B cell (primary cell): ENCODE measurements around the gene MTHFSD. TPM values are rescaled to one million over a fixed set of nuclear protein-coding genes. Genes with fewer than 3 reads are reported as not detected.

Experiments
- ATAC-seq: fragments of 200-7000 bp; cut with Tn5 transposase; one replicate; pipeline ENCODE4 v1.10.0; 2021; ENCODE audit warnings: low read depth, mild to moderate bottlenecking, moderate number of reproducible peaks, moderate library complexity
- CTCF ChIA-PET: fragments of 350-600 bp; sonication (Branson Sonifier 250); formaldehyde crosslinking; loops from one replicate; lab custom pipeline; 2021; ENCODE audit warnings: antibody characterized with exemption, inconsistent platforms; lab: Charles Lee
- POLR2A ChIA-PET: fragments of 350-600 bp; sonication (Branson Sonifier 250); formaldehyde crosslinking; loops from one replicate; lab custom pipeline; 2021; ENCODE audit warnings: antibody characterized with exemption; lab: Charles Lee
- DNase-seq: peaks from one replicate; pipeline ENCODE4 v3.0.0; 2013
- H2AFZ ChIP-seq: 2 replicates; pipeline ENCODE4 v1.6.1; 2012; ENCODE audit warnings: mild to moderate bottlenecking, low read depth, low read length; ENCODE audit not compliant: insufficient read depth, poor library complexity, severe bottlenecking
- H3K27ac ChIP-seq, 2 donors: 1 replicate in 1 of 2; 2 replicates in 1 of 2; pipeline ENCODE4 v1.5.1; 2012 to 2013; ENCODE audit warnings: low read length in 2 of 2, mild to moderate bottlenecking in 2 of 2, moderate library complexity in 1 of 2
- H3K27me3 ChIP-seq, 4 experiments: fragments of 200-600 bp in 1 of 4; sonication (generic) in 1 of 4; replicated peaks in 1 of 4; 1 replicate in 2 of 4; 2 replicates in 2 of 4; pipeline versions ENCODE4 v1.6.1 to v1.7.0; 2013 to 2016; ENCODE audit warnings: low read length in 3 of 4, mild to moderate bottlenecking in 2 of 4, mixed read lengths in 1 of 4, moderate library complexity in 1 of 4; ENCODE audit not compliant: insufficient read depth in 4 of 4, control insufficient read depth in 3 of 4; ENCODE audit errors: control extremely low read depth in 1 of 4
- H3K36me3 ChIP-seq, 2 experiments: replicated peaks in 1 of 2; 1 replicate in 1 of 2; 2 replicates in 1 of 2; pipeline versions ENCODE4 v1.6.1 to v1.7.1; 2013; ENCODE audit warnings: low read length in 1 of 2; ENCODE audit not compliant: insufficient read depth in 2 of 2, control insufficient read depth in 1 of 2; ENCODE audit errors: control extremely low read depth in 1 of 2, extremely low read depth in 1 of 2
- H3K4me1 ChIP-seq, 2 donors: fragments of 200-600 bp in 1 of 2; sonication (generic) in 1 of 2; 1 replicate in 1 of 2; 2 replicates in 1 of 2; pipeline versions ENCODE4 v1.5.1 to v1.6.1; 2013 to 2017; ENCODE audit warnings: low read length in 2 of 2; ENCODE audit not compliant: control insufficient read depth in 2 of 2, insufficient read depth in 2 of 2
- H3K4me2 ChIP-seq: replicated peaks from 2 replicates; pipeline ENCODE3; 2012; ENCODE audit warnings: mild to moderate bottlenecking, low read depth, low read length; ENCODE audit not compliant: poor library complexity, severe bottlenecking
- H3K4me3 ChIP-seq, 5 experiments: fragments of 200-600 bp in 1 of 5; sonication (generic) in 1 of 5; 1 replicate in 3 of 5; 2 replicates in 2 of 5; pipeline versions ENCODE4 v1.5.1 to v1.7.0; 2011 to 2016; ENCODE audit warnings: low read length in 4 of 5, mild to moderate bottlenecking in 4 of 5, low read depth in 2 of 5, control low read depth in 1 of 5, moderate library complexity in 1 of 5; ENCODE audit not compliant: insufficient read depth in 1 of 5; ENCODE audit errors: control extremely low read depth in 1 of 5, extremely low read depth in 1 of 5
- H3K79me2 ChIP-seq: fragments of 200-600 bp; sonication (generic); one replicate; pipeline ENCODE4 v1.6.0; 2016; ENCODE audit warnings: low read length; ENCODE audit not compliant: control insufficient read depth, insufficient read depth
- H3K9ac ChIP-seq: fragments of 200-600 bp; sonication (generic); 2 replicates; pipeline ENCODE4 v1.6.1; 2017; ENCODE audit warnings: mild to moderate bottlenecking, low read length, moderate library complexity
- H3K9me3 ChIP-seq, 3 donors: one replicate each; pipeline versions ENCODE4 v1.6.1 to v1.7.1; 2013; ENCODE audit warnings: low read length in 2 of 3; ENCODE audit not compliant: control insufficient read depth in 2 of 3, insufficient read depth in 1 of 3; ENCODE audit errors: control extremely low read depth in 1 of 3
- H4K20me1 ChIP-seq: 2 replicates; pipeline ENCODE4 v1.6.0; 2012; ENCODE audit warnings: mild to moderate bottlenecking, low read length; ENCODE audit not compliant: insufficient read depth, control insufficient read depth, poor library complexity, severe bottlenecking
- H3K27ac Mint-ChIP-seq: one replicate; pipeline ENCODE4 v1.8.0; 2021; ENCODE audit warnings: mixed read lengths
- H3K27me3 Mint-ChIP-seq: one replicate; pipeline ENCODE4 v1.8.0; 2021; ENCODE audit warnings: mixed read lengths
- H3K4me1 Mint-ChIP-seq: one replicate; pipeline ENCODE4 v1.8.0; 2021; ENCODE audit warnings: mixed read lengths
- H3K4me3 Mint-ChIP-seq: one replicate; pipeline ENCODE4 v1.8.0; 2021; ENCODE audit warnings: mixed read lengths
- H3K9me3 Mint-ChIP-seq: one replicate; pipeline ENCODE4 v1.8.0; 2022; ENCODE audit warnings: mixed read lengths; ENCODE audit not compliant: insufficient read depth
- CTCF ChIP-seq: fragments of 200-600 bp; IDR thresholded peaks from one replicate; pipeline ENCODE4 v1.8.0; 2022; ENCODE audit warnings: antibody characterized with exemption, mild to moderate bottlenecking
- EZH2 ChIP-seq: IDR thresholded peaks from 2 replicates; pipeline ENCODE4 v1.6.1; 2012; ENCODE audit warnings: borderline replicate concordance, low read depth, mild to moderate bottlenecking, moderate library complexity, low read length; ENCODE audit not compliant: insufficient read depth, poor library complexity, severe bottlenecking
- WGBS: methylation state at CpG from one replicate; pipeline ENCODE4 v1.1.5; 2013; ENCODE audit warnings: missing lambda C conversion rate; ENCODE audit not compliant: insufficient coverage; 5-methylcytosine and 5-hydroxymethylcytosine counted together
- intact Hi-C: fragments of 100-400 bp; cut with micrococcal nuclease; formaldehyde crosslinking; loops from one replicate; pipeline ENCODE4 v1.10.0; 2022
- polyA plus RNA-seq: library from polyadenylated mRNA; depleted of rRNA; stranded (reverse); fragments of >200 nt; gene quantifications from 2 replicates; pipeline ENCODE4 v1.2.3, GENCODE V29; 2012
- total RNA-seq, 2 donors: library from RNA; stranded (reverse); fragments of 120-200 nt in 1 of 2; gene quantifications; 1 replicate in 1 of 2; 2 replicates in 1 of 2; pipeline versions ENCODE4 v1.2.3 to v1.2.4, GENCODE V29; 2013 to 2022

MTHFSD gene
- total and polyA plus RNA-seq, 2 donors (not counting 1 experiment from before 2014, with no cell fraction given), result 21.5 to 42.0 TPM

GRCh38 chr16:86534779-86535615, 20.0 kb downstream of the MTHFSD start:
- H3K79me2 ChIP-seq, result no peaks in the 10 kb centered on the region
- ChIA-PET POLR2A (no interaction called here), CTCF (no interaction called here)
- no peak overlapping the region for H3K4me2 ChIP-seq
- no peaks in the 10 kb centered on the region for H3K27me3 Mint-ChIP-seq
- no peak for DNase-seq
- no peak overlapping the region for H3K9ac ChIP-seq
- no peak overlapping the region for H3K4me3 Mint-ChIP-seq
- H3K27ac Mint-ChIP-seq, result no peak overlapping the region
- peaks cover 3 to 28% of the 10 kb centered on the region in 2 experiments for H3K36me3 ChIP-seq
- no peaks in the 10 kb centered on the region for H4K20me1 ChIP-seq
- H3K4me1 Mint-ChIP-seq, result no peaks in the 10 kb centered on the region
- no peak overlapping the region for H3K4me3 ChIP-seq
- WGBS, result 96% methylated on average over 8 of the region's 18 CpGs
- H3K9me3 ChIP-seq, result no peaks in the 10 kb centered on the region
- no peaks in the 10 kb centered on the region for H3K27me3 ChIP-seq
- no peak overlapping the region for H2AFZ ChIP-seq
- TF ChIP-seq EZH2, result no peak
- H3K4me1 ChIP-seq, result no peaks in the 10 kb centered on the region
- no peak for ATAC-seq
- no peaks in the 10 kb centered on the region for H3K9me3 Mint-ChIP-seq
- intact Hi-C loops, result no loop called here
- H3K27ac ChIP-seq, result no peak overlapping the region

- H3K4me2 ChIP-seq, result no peak overlapping the region
- no peaks in the 10 kb centered on the region for H3K9me3 Mint-ChIP-seq
- no peaks in the 10 kb centered on the region for H3K4me1 Mint-ChIP-seq
- H3K4me1 ChIP-seq, result no peaks in the 10 kb centered on the region
- no peaks in the 10 kb centered on the region for H3K27me3 ChIP-seq
- no peak for TF ChIP-seq EZH2
- no peak for TF ChIP-seq CTCF
- WGBS, result 91% methylated on average over 8 of the region's 8 CpGs
- no peak for DNase-seq
- H3K4me3 Mint-ChIP-seq, result no peak overlapping the region
- no peak for ATAC-seq
- no peaks in the 10 kb centered on the region for H3K79me2 ChIP-seq
- intact Hi-C loops, result no loop called here
- peaks cover 3 to 17% of the 10 kb centered on the region in 2 experiments for H3K36me3 ChIP-seq
- POLR2A ChIA-PET, result no interaction called here
- H3K9me3 ChIP-seq, result no peaks in the 10 kb centered on the region
- no peaks in the 10 kb centered on the region for H4K20me1 ChIP-seq
- H2AFZ ChIP-seq, result no peak overlapping the region
- no peak overlapping the region for H3K9ac ChIP-seq
- H3K27ac ChIP-seq, result no peak overlapping the region
- H3K27ac Mint-ChIP-seq, result no peak overlapping the region
- no peaks in the 10 kb centered on the region for H3K27me3 Mint-ChIP-seq
- H3K4me3 ChIP-seq, result no peak overlapping the region
- CTCF ChIA-PET, result no interaction called here
These were observed 21.2 kb downstream of the MTHFSD start for GRCh38 chr16:86533767-86534351.
